PC-9 (cell line): ENCODE measurements around the gene SND1.

Source experiments
- CTCF ChIP-seq: fragments of 200-600 bp; sonication (generic); conservative IDR thresholded peaks from 2 replicates; pipeline ENCODE4 v1.6.1; 2017; ENCODE audit warnings: mixed run types, antibody characterized with exemption, mild to moderate bottlenecking, moderate library complexity
- EZH2 ChIP-seq: fragments of 200-600 bp; sonication (generic); IDR thresholded peaks from 2 replicates; pipeline ENCODE4 v1.8.0; 2017; ENCODE audit warnings: antibody characterized with exemption, low read depth

- TF ChIP-seq CTCF (no peak), EZH2 (no peak)
Measured at GRCh38 chr7:127765150-127765549, 113.2 kb downstream of the SND1 start.
